ENCODE results near the gene ZWINT. TPM values are rescaled to one million over a fixed set of nuclear protein-coding genes. Genes with fewer than 3 reads are reported as not detected.

Gene ZWINT
- total and polyA plus RNA-seq, 2 of the 8 experiments (the other 6 are each of a cell fraction or from before 2014, with no cell fraction given) = 52.1 to 71.2 TPM

- no peaks in the 10 kb centered on the region for H3K4me1 ChIP-seq (replicated peaks in 1 of 4; ENCODE audit: control insufficient read depth in 3 of 4, insufficient read depth in 4 of 4, low read length in 3 of 4)
- POLR2A ChIA-PET (ENCODE audit: partially characterized antibody) = interaction anchor here (0.9 to 3.0 kb wide), 2 partner anchors 10 to 12 kb away, joined by 4 to 13 read pairs; partner anchors contain the start of gene ZWINT
- H2BK120ac ChIP-seq (replicated peaks; ENCODE audit: low read depth, low read length) = no peak overlapping the region
- 88% methylated on average over 1 of the region's 1 CpG; no CpG with 5 or more reads in 1 of the 2 experiments for WGBS, 2 experiments (ENCODE audit: extremely low coverage in 1 of 2, insufficient coverage in 1 of 2, insufficient read length in 1 of 2, insufficient replicate concordance in 2 of 2, low coverage in 1 of 2, low lambda C conversion rate in 2 of 2, missing lambda C conversion rate in 1 of 2)
- no peak overlapping the region for H2BK5ac ChIP-seq (ENCODE audit: low read depth, low read length)
- FAIRE-seq (no peak), DNase-seq (ENCODE audit: low read depth in 1 of 2, low spot score in 2 of 2) (no peak)
- H3K79me2 ChIP-seq (ENCODE audit: control insufficient read depth in 1 of 2, insufficient read depth in 2 of 2, low read length in 2 of 2) = no peaks in the 10 kb centered on the region
- no peak overlapping the region for H2AK5ac ChIP-seq (ENCODE audit: low read depth, low read length)
- H3K4ac ChIP-seq (replicated peaks; ENCODE audit: insufficient read length, low read depth, low read length) = no peak overlapping the region
- CTCF ChIA-PET (ENCODE audit: partially characterized antibody) = interaction anchor here (0.8 to 2.5 kb wide), 6 partner anchors 8 to 720 kb away, joined by 3 to 6 read pairs (median 3); no protein-coding TSS in a partner anchor
- no peak overlapping the region for H4K8ac ChIP-seq (ENCODE audit: extremely low read depth, insufficient read depth, low read length)
- H3K56ac ChIP-seq (replicated peaks; ENCODE audit: insufficient read length, low read depth, low read length) = no peak overlapping the region
- no peak overlapping the region for H3K9ac ChIP-seq (replicated peaks in 1 of 4; ENCODE audit: extremely low read depth in 1 of 4, low read depth in 3 of 4, low read length in 3 of 4)
- H3K18ac ChIP-seq (ENCODE audit: extremely low read depth, low read length) = no peak overlapping the region
- H4K20me1 ChIP-seq (replicated peaks in 1 of 2; ENCODE audit: control insufficient read depth in 1 of 2, insufficient read depth in 2 of 2, low read length in 2 of 2) = no peaks in the 10 kb centered on the region
- no peaks in the 10 kb centered on the region for H3K79me1 ChIP-seq (ENCODE audit: low read depth, low read length)
- H3K14ac ChIP-seq (ENCODE audit: insufficient read length) = no peak overlapping the region
- TF ChIP-seq ATF2 (IDR thresholded peaks at IDR 0.05; ENCODE audit: low read length) = no peak
- TF ChIP-seq MAX (IDR thresholded peaks at IDR 0.05) = no peak
- no peak for TF ChIP-seq USF2 (IDR thresholded peaks at IDR 0.05; ENCODE audit: low read length)
- H4K5ac ChIP-seq (ENCODE audit: insufficient read length, low read depth, low read length) = no peak overlapping the region
- no peak overlapping the region for H4K91ac ChIP-seq (replicated peaks; ENCODE audit: insufficient read length, low read length)
- H3K23me2 ChIP-seq (ENCODE audit: low read depth, low read length) = no peaks in the 10 kb centered on the region
- no peaks in the 10 kb centered on the region for H3K9me3 ChIP-seq (ENCODE audit: insufficient read depth in 2 of 2, low read depth in 1 of 2, low read length in 1 of 2)
- H3K27ac ChIP-seq (ENCODE audit: low read depth, low read length) = no peak overlapping the region
- no peak overlapping the region for H2BK15ac ChIP-seq (ENCODE audit: low read length)
- H3K36me3 ChIP-seq (ENCODE audit: control insufficient read depth in 2 of 4, insufficient read depth in 4 of 4, low read length in 3 of 4) = peaks cover 0 to 12% (median 0%) of the 10 kb centered on the region in 4 experiments; a peak in 1 of 8 replicates
- no peaks in the 10 kb centered on the region for H3K27me3 ChIP-seq (replicated peaks in 1 of 4; ENCODE audit: control insufficient read depth in 3 of 4, extremely low read depth in 1 of 4, insufficient read depth in 3 of 4, low read length in 3 of 4)
- no peak overlapping the region for H3K23ac ChIP-seq (ENCODE audit: insufficient read length)
- H2BK12ac ChIP-seq (ENCODE audit: low read depth, low read length) = no peak overlapping the region
- no peak overlapping the region for H2AFZ ChIP-seq (ENCODE audit: low read length)
- H3K4me2 ChIP-seq (ENCODE audit: insufficient read depth in 1 of 2, low read depth in 2 of 2, low read length in 2 of 2) = no peak overlapping the region
- H3K4me3 ChIP-seq (ENCODE audit: extremely low read depth in 1 of 4, insufficient read depth in 2 of 4, low read depth in 3 of 4, low read length in 4 of 4) = no peak overlapping the region
- H2BK20ac ChIP-seq (ENCODE audit: low read length) = no peak overlapping the region
These were observed 11.4 kb downstream of the ZWINT start for GRCh38 chr10:56349611-56350010.
